ENCODE results near the gene ZNF467. TPM values are rescaled to one million over a fixed set of nuclear protein-coding genes. Genes with fewer than 3 reads are reported as not detected.

Gene ZNF467
- total and polyA plus RNA-seq, 4 experiments from 2014 or later = 1.2 to 3.9 (median 2.5) TPM

DNA sequence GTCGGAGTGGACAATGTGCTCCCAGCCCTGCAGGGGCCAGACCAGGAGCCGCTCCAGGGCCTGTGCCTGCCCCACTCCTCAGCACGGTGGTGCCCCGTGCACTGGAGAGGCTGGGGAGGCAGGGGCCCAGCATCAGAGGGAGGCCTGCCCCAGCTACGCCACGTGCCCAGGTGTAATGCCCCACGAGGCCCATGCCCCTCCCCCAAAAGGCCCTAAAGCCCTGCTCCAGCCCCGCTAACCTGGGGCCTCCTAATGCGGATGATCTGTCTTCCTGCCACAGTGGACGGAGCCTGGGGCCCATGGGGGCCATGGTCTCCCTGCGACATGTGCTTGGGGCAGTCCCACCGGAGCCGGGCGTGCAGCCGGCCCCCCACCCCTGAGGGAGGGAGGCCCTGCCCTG is 41.1 kb upstream of the ZNF467 start:
- Histone ChIP-seq H3K27me3 (ENCODE audit: insufficient read depth, low read length) (no peaks in the 10 kb centered on the region), H3K9me3 (ENCODE audit: control insufficient read depth in 1 of 2, low read length in 2 of 2) (no peaks in the 10 kb centered on the region), H3K4me3 (ENCODE audit: low read length in 2 of 2) (no peak overlapping the region), H3K4me1 (ENCODE audit: insufficient read depth, low read length) (no peaks in the 10 kb centered on the region), H3K27ac (ENCODE audit: low read depth, low read length) (no peak overlapping the region), H3K36me3 (ENCODE audit: insufficient read depth, low read length) (no peaks in the 10 kb centered on the region)
- Mint-ChIP-seq H3K36me3 (no peaks in the 10 kb centered on the region), H3K9me3 (no peaks in the 10 kb centered on the region), H3K27me3 (no peaks in the 10 kb centered on the region), H3K27ac (peak overlapping the region in 1 of 7 donors; percentile 37), H3K4me1 (no peaks in the 10 kb centered on the region), H3K4me3 (no peak overlapping the region)
- ChIA-PET POLR2A (ENCODE audit: partially characterized antibody) (no interaction called here), CTCF (ENCODE audit: partially characterized antibody) (interaction anchor here (1.1 kb wide), 1 partner anchor 13 kb away, joined by 3 read pairs; no protein-coding TSS in a partner anchor)
- DNase-seq = no peak
- intact Hi-C loops (cut with micrococcal nuclease) = no loop called here

- H3K36me3 ChIP-seq (ENCODE audit: insufficient read depth, low read length) = no peaks in the 10 kb centered on the region
- no peak overlapping the region for H3K4me3 ChIP-seq (ENCODE audit: low read length in 2 of 2)
- H3K27ac Mint-ChIP-seq = no peak overlapping the region
- no peaks in the 10 kb centered on the region for H3K36me3 Mint-ChIP-seq
- no peaks in the 10 kb centered on the region for H3K4me1 Mint-ChIP-seq
- H3K27me3 ChIP-seq (ENCODE audit: insufficient read depth, low read length) = no peaks in the 10 kb centered on the region
- no peak overlapping the region for H3K27ac ChIP-seq (ENCODE audit: low read depth, low read length)
- CTCF ChIA-PET (ENCODE audit: partially characterized antibody) = interaction anchor here (1.1 kb wide), 1 partner anchor 12 kb away, joined by 3 read pairs; no protein-coding TSS in a partner anchor
- H3K9me3 Mint-ChIP-seq = no peaks in the 10 kb centered on the region
- no peaks in the 10 kb centered on the region for H3K4me1 ChIP-seq (ENCODE audit: insufficient read depth, low read length)
- no peaks in the 10 kb centered on the region for H3K27me3 Mint-ChIP-seq
- POLR2A ChIA-PET (ENCODE audit: partially characterized antibody) = no interaction called here
- no peaks in the 10 kb centered on the region for H3K9me3 ChIP-seq (ENCODE audit: control insufficient read depth in 1 of 2, low read length in 2 of 2)
- no peak overlapping the region for H3K4me3 Mint-ChIP-seq
- intact Hi-C loops (cut with micrococcal nuclease) = no loop called here
- no peak for DNase-seq
Observed at GRCh38 chr7:149813254-149814035, 40.1 kb upstream of the ZNF467 start.

DNA sequence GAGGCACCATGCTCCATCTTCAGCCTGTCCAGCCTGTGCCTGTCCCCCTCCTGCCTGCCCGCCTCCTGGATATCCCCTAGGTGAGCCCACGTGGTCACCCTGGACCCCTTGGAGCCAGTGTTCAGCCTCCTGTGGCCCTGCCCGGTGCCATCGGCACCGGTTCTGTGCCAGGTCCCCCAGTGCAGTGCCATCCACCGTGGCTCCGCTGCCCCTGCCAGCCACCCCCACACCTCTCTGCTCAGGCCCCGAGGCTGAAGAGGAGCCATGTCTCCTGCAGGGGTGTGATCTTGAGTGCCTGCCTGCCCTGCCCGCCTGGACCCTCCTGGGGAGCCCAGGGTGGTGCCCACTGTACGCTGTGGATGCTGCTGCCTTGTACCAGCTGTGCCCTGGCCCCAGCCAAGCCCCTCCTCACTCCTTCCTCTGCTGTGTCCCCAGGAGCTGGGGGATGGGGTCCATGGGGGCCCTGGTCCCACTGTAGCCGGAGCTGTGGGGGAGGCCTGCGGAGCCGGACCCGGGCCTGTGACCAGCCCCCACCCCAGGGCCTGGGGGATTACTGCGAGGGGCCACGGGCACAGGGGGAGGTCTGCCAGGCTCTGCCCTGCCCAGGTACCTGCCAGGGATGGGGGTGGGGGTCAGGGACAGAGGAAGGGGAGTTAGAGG is 38.6 kb upstream of the ZNF467 start:
- H3K4me1 ChIP-seq (ENCODE audit: insufficient read depth, low read length) = no peaks in the 10 kb centered on the region
- Mint-ChIP-seq H3K4me1 (no peaks in the 10 kb centered on the region), H3K9me3 (no peaks in the 10 kb centered on the region), H3K36me3 (no peaks in the 10 kb centered on the region), H3K27me3 (no peaks in the 10 kb centered on the region), H3K4me3 (no peak overlapping the region), H3K27ac (no peak overlapping the region)
- no peak overlapping the region for H3K4me3 ChIP-seq (ENCODE audit: low read length in 2 of 2)
- no peak overlapping the region for H3K27ac ChIP-seq (ENCODE audit: low read depth, low read length)
- no peaks in the 10 kb centered on the region for H3K36me3 ChIP-seq (ENCODE audit: insufficient read depth, low read length)
- ChIA-PET CTCF (ENCODE audit: partially characterized antibody) (interaction anchor here (1.0 kb wide), 1 partner anchor 59 kb away, joined by 3 read pairs; no protein-coding TSS in a partner anchor), POLR2A (ENCODE audit: partially characterized antibody) (no interaction called here)
- H3K27me3 ChIP-seq (ENCODE audit: insufficient read depth, low read length) = no peaks in the 10 kb centered on the region
- no peak for DNase-seq
- H3K9me3 ChIP-seq (ENCODE audit: control insufficient read depth in 1 of 2, low read length in 2 of 2) = no peaks in the 10 kb centered on the region
- intact Hi-C loops (cut with micrococcal nuclease) = no loop called here

DNA sequence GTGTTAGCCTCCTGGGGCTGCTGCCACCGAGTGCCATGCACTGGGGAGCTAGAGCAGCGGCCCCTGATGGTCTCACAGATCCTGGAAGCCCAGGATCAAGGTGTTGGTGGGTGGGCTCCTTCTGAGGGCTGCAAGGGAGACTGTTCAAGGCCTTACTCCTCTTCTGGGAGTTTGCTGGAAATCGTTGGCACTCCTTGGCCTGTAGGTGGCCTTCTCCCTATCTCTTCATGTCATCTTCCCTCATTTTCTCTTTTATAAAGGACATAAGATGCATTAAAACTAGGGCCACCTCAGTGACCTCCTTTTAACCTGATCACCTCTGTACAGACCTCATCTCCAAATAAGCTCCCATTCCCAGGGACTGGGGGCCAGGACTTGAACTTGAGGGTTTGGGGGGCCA is 37.8 kb upstream of the ZNF467 start:
- Mint-ChIP-seq H3K27ac (peak overlapping the region in 1 of 7 donors; percentile 47), H3K9me3 (no peaks in the 10 kb centered on the region), H3K4me3 (no peak overlapping the region), H3K36me3 (no peaks in the 10 kb centered on the region), H3K4me1 (no peaks in the 10 kb centered on the region), H3K27me3 (no peaks in the 10 kb centered on the region)
- Histone ChIP-seq H3K36me3 (ENCODE audit: insufficient read depth, low read length) (no peaks in the 10 kb centered on the region), H3K4me3 (ENCODE audit: low read length in 2 of 2) (no peak overlapping the region), H3K27ac (ENCODE audit: low read depth, low read length) (no peak overlapping the region), H3K27me3 (ENCODE audit: insufficient read depth, low read length) (no peaks in the 10 kb centered on the region), H3K9me3 (ENCODE audit: control insufficient read depth in 1 of 2, low read length in 2 of 2) (no peaks in the 10 kb centered on the region), H3K4me1 (ENCODE audit: insufficient read depth, low read length) (no peaks in the 10 kb centered on the region)
- ChIA-PET CTCF (ENCODE audit: partially characterized antibody) (interaction anchor here (1.0 kb wide), 1 partner anchor 60 kb away, joined by 3 read pairs; no protein-coding TSS in a partner anchor), POLR2A (ENCODE audit: partially characterized antibody) (no interaction called here)
- DNase-seq = no peak
- intact Hi-C loops (cut with micrococcal nuclease) = no loop called here

GRCh38 chr7:149809215-149809614 is 35.8 kb upstream of the ZNF467 start:
- Histone ChIP-seq H3K4me1 (ENCODE audit: insufficient read depth, low read length) (no peaks in the 10 kb centered on the region), H3K4me3 (ENCODE audit: low read length in 2 of 2) (no peak overlapping the region), H3K9me3 (ENCODE audit: control insufficient read depth in 1 of 2, low read length in 2 of 2) (no peaks in the 10 kb centered on the region), H3K36me3 (ENCODE audit: insufficient read depth, low read length) (no peaks in the 10 kb centered on the region), H3K27me3 (ENCODE audit: insufficient read depth, low read length) (no peaks in the 10 kb centered on the region), H3K27ac (ENCODE audit: low read depth, low read length) (no peak overlapping the region)
- DNase-seq = no peak
- Mint-ChIP-seq H3K36me3 (no peaks in the 10 kb centered on the region), H3K27me3 (no peaks in the 10 kb centered on the region), H3K4me3 (no peak overlapping the region), H3K27ac (no peak overlapping the region), H3K4me1 (no peaks in the 10 kb centered on the region), H3K9me3 (no peaks in the 10 kb centered on the region)
- intact Hi-C loops (cut with micrococcal nuclease) = loop anchor here (5.0 kb wide), 1 partner anchor 468 kb away; no protein-coding TSS in a partner anchor
- CTCF ChIA-PET (ENCODE audit: partially characterized antibody) = interaction anchor here (0.8 to 1.1 kb wide), 2 partner anchors 10 to 45 kb away, joined by 3 to 7 read pairs; no protein-coding TSS in a partner anchor
- POLR2A ChIA-PET (ENCODE audit: partially characterized antibody) = no interaction called here

- DNase-seq = no peak
- H3K4me1 ChIP-seq (ENCODE audit: insufficient read depth, low read length) = no peaks in the 10 kb centered on the region
- ChIA-PET POLR2A (ENCODE audit: partially characterized antibody) (no interaction called here), CTCF (ENCODE audit: partially characterized antibody) (interaction anchor here (2.1 to 4.0 kb wide), 3 partner anchors 9 to 75 kb away, joined by 7 to 28 read pairs (median 8); no protein-coding TSS in a partner anchor)
- intact Hi-C loops (cut with micrococcal nuclease) = loop anchor here (5.0 kb wide), 1 partner anchor 469 kb away; no protein-coding TSS in a partner anchor
- no peaks in the 10 kb centered on the region for H3K27me3 Mint-ChIP-seq
- H3K4me1 Mint-ChIP-seq = no peaks in the 10 kb centered on the region
- no peak overlapping the region for H3K27ac Mint-ChIP-seq
- no peaks in the 10 kb centered on the region for H3K36me3 ChIP-seq (ENCODE audit: insufficient read depth, low read length)
- no peak overlapping the region for H3K4me3 ChIP-seq (ENCODE audit: low read length in 2 of 2)
- no peak overlapping the region for H3K27ac ChIP-seq (ENCODE audit: low read depth, low read length)
- H3K9me3 Mint-ChIP-seq = no peaks in the 10 kb centered on the region
- no peaks in the 10 kb centered on the region for H3K27me3 ChIP-seq (ENCODE audit: insufficient read depth, low read length)
- H3K9me3 ChIP-seq (ENCODE audit: control insufficient read depth in 1 of 2, low read length in 2 of 2) = no peaks in the 10 kb centered on the region
- H3K36me3 Mint-ChIP-seq = no peaks in the 10 kb centered on the region
- H3K4me3 Mint-ChIP-seq = no peak overlapping the region
Observed at GRCh38 chr7:149808311-149808710, 34.9 kb upstream of the ZNF467 start.

DNA sequence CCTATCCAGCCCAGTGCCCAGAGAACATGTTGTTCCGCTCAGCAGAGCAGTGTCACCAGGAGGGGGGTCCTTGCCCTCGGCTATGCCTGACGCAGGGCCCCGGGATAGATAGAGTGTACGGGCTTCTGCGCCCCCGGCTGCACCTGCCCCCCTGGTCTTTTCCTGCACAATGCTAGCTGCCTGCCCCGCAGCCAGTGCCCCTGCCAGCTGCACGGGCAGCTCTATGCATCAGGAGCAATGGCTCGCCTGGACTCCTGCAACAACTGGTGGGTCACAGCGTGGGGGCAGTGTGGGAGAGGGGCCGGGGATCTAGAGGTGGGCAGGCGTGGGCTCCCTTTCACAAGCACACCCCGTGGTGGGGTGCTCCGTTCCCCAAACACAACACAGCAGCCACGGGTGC is 33.3 kb upstream of the ZNF467 start:
- intact Hi-C loops (cut with micrococcal nuclease) = loop anchor here (5.0 kb wide), 1 partner anchor 471 kb away; no protein-coding TSS in a partner anchor
- Mint-ChIP-seq H3K27ac (no peak overlapping the region), H3K4me1 (no peaks in the 10 kb centered on the region), H3K27me3 (no peaks in the 10 kb centered on the region), H3K9me3 (no peaks in the 10 kb centered on the region), H3K36me3 (no peaks in the 10 kb centered on the region), H3K4me3 (no peak overlapping the region)
- CTCF ChIA-PET (ENCODE audit: partially characterized antibody) = interaction anchor here (1.1 to 4.0 kb wide), 6 partner anchors 11 to 77 kb away, joined by 3 to 28 read pairs (median 6); no protein-coding TSS in a partner anchor
- no peak overlapping the region for H3K4me3 ChIP-seq (ENCODE audit: low read length in 2 of 2)
- no peaks in the 10 kb centered on the region for H3K36me3 ChIP-seq (ENCODE audit: insufficient read depth, low read length)
- no peak overlapping the region for H3K27ac ChIP-seq (ENCODE audit: low read depth, low read length)
- no peaks in the 10 kb centered on the region for H3K27me3 ChIP-seq (ENCODE audit: insufficient read depth, low read length)
- no peaks in the 10 kb centered on the region for H3K4me1 ChIP-seq (ENCODE audit: insufficient read depth, low read length)
- no peak for DNase-seq
- POLR2A ChIA-PET (ENCODE audit: partially characterized antibody) = interaction anchor here (1.2 kb wide), 1 partner anchor 58 kb away, joined by 3 read pairs; no protein-coding TSS in a partner anchor
- no peaks in the 10 kb centered on the region for H3K9me3 ChIP-seq (ENCODE audit: control insufficient read depth in 1 of 2, low read length in 2 of 2)
